H1 (cell line): Measurements from ENCODE around the gene GNAL. TPM values are rescaled to one million over a fixed set of nuclear protein-coding genes. Genes with fewer than 3 reads are reported as not detected.

Experiments used
- CTCF ChIA-PET: fragments of 300-600 bp; sonication (Branson Sonifier 250); formaldehyde crosslinking; loops from one replicate; lab custom pipeline; 2021; ENCODE audit not compliant: partially characterized antibody; lab: Charles Lee
- POLR2A ChIA-PET: fragments of 300-600 bp; sonication (Branson Sonifier 250); formaldehyde crosslinking; loops from one replicate; lab custom pipeline; 2021; ENCODE audit warnings: inconsistent platforms; ENCODE audit not compliant: partially characterized antibody; lab: Charles Lee
- DNase-seq, 2 experiments: peaks; one replicate each; pipeline versions ENCODE4 v3.0.0 to v3.0.0-alpha.2; 2010 to 2022; ENCODE audit warnings: low spot score in 2 of 2, low read depth in 1 of 2, mixed read lengths in 1 of 2
- FAIRE-seq: peaks from 2 replicates; lab custom pipeline; 2011; peaks lifted over from hg19 to GRCh38; lab: Jason Lieb, UNC
- H2AFZ ChIP-seq: 2 replicates; pipeline ENCODE4 v1.8.1; 2012; ENCODE audit warnings: low read length, inconsistent platforms
- H2AK5ac ChIP-seq: 2 replicates; pipeline ENCODE4 v1.6.1; 2013; ENCODE audit warnings: low read depth, low read length
- H2BK120ac ChIP-seq: replicated peaks from 2 replicates; pipeline ENCODE3; 2013; ENCODE audit warnings: low read depth, low read length, inconsistent platforms
- H2BK12ac ChIP-seq: 2 replicates; pipeline ENCODE4 v1.6.1; 2013; ENCODE audit warnings: low read depth, low read length
- H2BK15ac ChIP-seq: 2 replicates; pipeline ENCODE4 v1.6.1; 2013; ENCODE audit warnings: low read length
- H2BK20ac ChIP-seq: 2 replicates; pipeline ENCODE4 v1.6.1; 2013; ENCODE audit warnings: low read length
- H2BK5ac ChIP-seq: 2 replicates; pipeline ENCODE4 v1.6.1; 2013; ENCODE audit warnings: low read depth, low read length
- H3K14ac ChIP-seq: 2 replicates; pipeline ENCODE4 v1.6.1; 2013; ENCODE audit warnings: inconsistent platforms; ENCODE audit not compliant: insufficient read length
- H3K18ac ChIP-seq: 2 replicates; pipeline ENCODE4 v1.6.1; 2013; ENCODE audit warnings: low read length; ENCODE audit errors: extremely low read depth
- H3K23ac ChIP-seq: 2 replicates; pipeline ENCODE4 v1.6.1; 2013; ENCODE audit warnings: inconsistent platforms; ENCODE audit not compliant: insufficient read length
- H3K23me2 ChIP-seq: 2 replicates; pipeline ENCODE4 v1.6.1; 2013; ENCODE audit warnings: low read depth, low read length
- H3K27ac ChIP-seq: 2 replicates; pipeline ENCODE4 v1.6.1; 2011; ENCODE audit warnings: low read depth, low read length, inconsistent platforms
- H3K27me3 ChIP-seq, 4 experiments: replicated peaks in 1 of 4; 1 replicate in 1 of 4; 2 replicates in 3 of 4; pipeline versions ENCODE4 v1.6.1 to v1.8.1; 2011 to 2013; ENCODE audit warnings: low read length in 3 of 4, mild to moderate bottlenecking in 3 of 4, inconsistent platforms in 2 of 4, mixed read lengths in 2 of 4, moderate library complexity in 1 of 4; ENCODE audit not compliant: control insufficient read depth in 3 of 4, insufficient read depth in 3 of 4; ENCODE audit errors: extremely low read depth in 1 of 4
- H3K36me3 ChIP-seq, 4 experiments: 2 replicates each; pipeline versions ENCODE4 v1.6.1 to v1.8.1; 2011 to 2013; ENCODE audit warnings: mild to moderate bottlenecking in 4 of 4, low read length in 3 of 4, moderate library complexity in 2 of 4, control low read depth in 1 of 4, inconsistent platforms in 1 of 4; ENCODE audit not compliant: insufficient read depth in 4 of 4, control insufficient read depth in 2 of 4
- H3K4ac ChIP-seq: replicated peaks from 2 replicates; pipeline ENCODE3; 2013; ENCODE audit warnings: low read length, low read depth, mixed read lengths, inconsistent platforms; ENCODE audit not compliant: insufficient read length
- H3K4me1 ChIP-seq, 4 experiments: replicated peaks in 1 of 4; 1 replicate in 1 of 4; 2 replicates in 3 of 4; pipeline versions ENCODE4 v1.6.1 to v1.8.1; 2011 to 2013; ENCODE audit warnings: low read length in 3 of 4, inconsistent platforms in 2 of 4, mixed read lengths in 1 of 4; ENCODE audit not compliant: insufficient read depth in 4 of 4, control insufficient read depth in 3 of 4
- H3K4me2 ChIP-seq, 2 experiments: 2 replicates each; pipeline versions ENCODE4 v1.6.1 to v1.8.1; 2011 to 2013; ENCODE audit warnings: low read depth in 2 of 2, low read length in 2 of 2, control low read depth in 1 of 2, inconsistent platforms in 1 of 2, mild to moderate bottlenecking in 1 of 2; ENCODE audit not compliant: insufficient read depth in 1 of 2
- H3K4me3 ChIP-seq, 4 experiments: fragments of 200-600, 300-600 bp in 1 of 4; sonication (generic), shearing (Covaris generic), sonication (Bioruptor Twin) in 1 of 4; 2 replicates each; pipeline versions ENCODE4 v1.5.1 to v1.8.1; 2011 to 2016; ENCODE audit warnings: low read length in 4 of 4, low read depth in 3 of 4, control low read depth in 2 of 4, inconsistent platforms in 2 of 4, mild to moderate bottlenecking in 2 of 4, mixed read lengths in 1 of 4, moderate library complexity in 1 of 4; ENCODE audit not compliant: insufficient read depth in 2 of 4; ENCODE audit errors: extremely low read depth in 1 of 4
- H3K56ac ChIP-seq: replicated peaks from 2 replicates; pipeline ENCODE3; 2013; ENCODE audit warnings: low read depth, mild to moderate bottlenecking, mixed read lengths, low read length, inconsistent platforms; ENCODE audit not compliant: insufficient read length
- H3K79me1 ChIP-seq: 2 replicates; pipeline ENCODE4 v1.6.1; 2013; ENCODE audit warnings: low read depth, low read length, control low read depth
- H3K79me2 ChIP-seq, 2 experiments: 2 replicates each; pipeline versions ENCODE4 v1.6.1 to v1.8.1; 2012 to 2013; ENCODE audit warnings: low read length in 2 of 2, mild to moderate bottlenecking in 2 of 2, inconsistent platforms in 1 of 2; ENCODE audit not compliant: insufficient read depth in 2 of 2, control insufficient read depth in 1 of 2
- H3K9ac ChIP-seq, 4 experiments: replicated peaks in 1 of 4; 1 replicate in 1 of 4; 2 replicates in 3 of 4; pipeline versions ENCODE4 v1.6.1 to v1.8.1; 2011 to 2013; ENCODE audit warnings: low read depth in 3 of 4, low read length in 3 of 4, control low read depth in 2 of 4, mild to moderate bottlenecking in 2 of 4, moderate library complexity in 2 of 4, inconsistent platforms in 1 of 4; ENCODE audit errors: extremely low read depth in 1 of 4
- H3K9me3 ChIP-seq, 2 experiments: 2 replicates each; pipeline versions ENCODE4 v1.6.1 to v1.8.1; 2012 to 2013; ENCODE audit warnings: mild to moderate bottlenecking in 2 of 2, moderate library complexity in 2 of 2, control low read depth in 1 of 2, inconsistent platforms in 1 of 2, low read depth in 1 of 2, low read length in 1 of 2, mixed read lengths in 1 of 2; ENCODE audit not compliant: insufficient read depth in 2 of 2
- H4K20me1 ChIP-seq, 2 experiments: replicated peaks in 1 of 2; 2 replicates each; pipeline versions ENCODE3 to v1.8.1; 2011 to 2013; ENCODE audit warnings: inconsistent platforms in 2 of 2, low read length in 2 of 2, mild to moderate bottlenecking in 1 of 2; ENCODE audit not compliant: insufficient read depth in 2 of 2, control insufficient read depth in 1 of 2
- H4K5ac ChIP-seq: 2 replicates; pipeline ENCODE4 v1.6.1; 2013; ENCODE audit warnings: low read length, low read depth, mixed read lengths, inconsistent platforms; ENCODE audit not compliant: insufficient read length
- H4K8ac ChIP-seq: 2 replicates; pipeline ENCODE4 v1.8.0; 2013; ENCODE audit warnings: mild to moderate bottlenecking, moderate library complexity, low read length, inconsistent platforms; ENCODE audit not compliant: insufficient read depth; ENCODE audit errors: extremely low read depth
- H4K91ac ChIP-seq: replicated peaks from 2 replicates; pipeline ENCODE3; 2013; ENCODE audit warnings: low read length, mixed read lengths, inconsistent platforms; ENCODE audit not compliant: insufficient read length
- FOSL1 ChIP-seq: IDR thresholded peaks from 2 replicates; pipeline ENCODE4 v1.6.1; 2011; ENCODE audit warnings: mild to moderate bottlenecking, low read depth, low read length, moderate library complexity; ENCODE audit not compliant: insufficient read depth
- SIX5 ChIP-seq: IDR thresholded peaks from 2 replicates; pipeline ENCODE4 v1.6.1; 2011; ENCODE audit warnings: mild to moderate bottlenecking, low read depth, low read length
- YY1 ChIP-seq: IDR thresholded peaks from 2 replicates; pipeline ENCODE4 v1.6.1; 2011; ENCODE audit warnings: low read depth, mild to moderate bottlenecking, low read length
- WGBS, 2 experiments: shearing (Covaris generic) in 1 of 2; methylation state at CpG; one replicate each; pipeline versions ENCODE4 v1.1.6 to v1.1.7; 2013 to 2015; ENCODE audit warnings: low lambda C conversion rate in 2 of 2, mixed read lengths in 2 of 2, inconsistent platforms in 1 of 2, low coverage in 1 of 2, missing lambda C conversion rate in 1 of 2; ENCODE audit not compliant: insufficient replicate concordance in 2 of 2, insufficient coverage in 1 of 2, insufficient read length in 1 of 2; ENCODE audit errors: extremely low coverage in 1 of 2, missing lambda C conversion rate in 1 of 2; 5-methylcytosine and 5-hydroxymethylcytosine counted together
- polyA plus RNA-seq, 7 experiments: library from polyadenylated mRNA; depleted of rRNA in 3 of 7; stranded (reverse) in 5 of 7; unstranded in 2 of 7; fragments of >200 nt in 5 of 7; fragments of 200-250 nt in 2 of 7; gene quantifications; 1 replicate in 5 of 7; 2 replicates in 1 of 7; 4 replicates in 1 of 7; pipeline versions ENCODE4 v1.2.1 to v1.2.3, GENCODE V29; 2011 to 2013; ENCODE audit warnings: missing spikeins in 2 of 7, mixed read lengths in 2 of 7
- total RNA-seq: library from RNA; stranded (reverse); fragmentation: NEBNext Ultra II Directional; extraction: Animal tissue kit (Norgen Biotek cat#: 25700); gene quantifications from 2 replicates; pipeline ENCODE4 v1.2.1, GENCODE V29; 2021

GNAL gene
- total and polyA plus RNA-seq, 2 of the 8 experiments (the other 6 are each of a cell fraction or from before 2014, with no cell fraction given), result 13.2 to 18.3 TPM

- Histone ChIP-seq H2BK120ac (no peak overlapping the region), H3K14ac (no peak overlapping the region), H4K8ac (no peak overlapping the region), H3K9ac (no peak overlapping the region), H2BK5ac (no peak overlapping the region), H3K4me2 (no peak overlapping the region), H3K27me3 (no peaks in the 10 kb centered on the region), H3K4ac (no peak overlapping the region), H4K20me1 (no peaks in the 10 kb centered on the region), H4K91ac (no peak overlapping the region), H2AFZ (no peak overlapping the region), H2BK15ac (no peak overlapping the region), H3K23me2 (no peaks in the 10 kb centered on the region), H2BK12ac (no peak overlapping the region), H3K79me1 (no peaks in the 10 kb centered on the region), H3K27ac (no peak overlapping the region), H3K9me3 (no peaks in the 10 kb centered on the region), H3K79me2 (no peaks in the 10 kb centered on the region), H3K4me3 (no peak overlapping the region), H3K18ac (no peak overlapping the region), H3K56ac (no peak overlapping the region), H2BK20ac (no peak overlapping the region), H4K5ac (no peak overlapping the region), H3K23ac (no peak overlapping the region), H3K4me1 (no peaks in the 10 kb centered on the region), H3K36me3 (no peaks in the 10 kb centered on the region), H2AK5ac (no peak overlapping the region)
- ChIA-PET POLR2A (no interaction called here), CTCF (interaction anchor here (0.9 to 2.2 kb wide), 3 partner anchors 14 to 57 kb away, joined by 3 to 9 read pairs (median 4); no protein-coding TSS in a partner anchor)
- no peak for FAIRE-seq
- 92% methylated on average over 10 of the region's 10 CpGs; no CpG with 5 or more reads in 1 of the 2 experiments for WGBS, 2 experiments
- peak in 1 of 2 experiments; percentile 10 for DNase-seq
- no peak for TF ChIP-seq FOSL1
- no peak for TF ChIP-seq YY1
- no peak for TF ChIP-seq SIX5
Measured at GRCh38 chr18:11676386-11676785, 12.7 kb upstream of the GNAL start.
